ENCODE results near the gene TEAD4.

Gene TEAD4

DNA sequence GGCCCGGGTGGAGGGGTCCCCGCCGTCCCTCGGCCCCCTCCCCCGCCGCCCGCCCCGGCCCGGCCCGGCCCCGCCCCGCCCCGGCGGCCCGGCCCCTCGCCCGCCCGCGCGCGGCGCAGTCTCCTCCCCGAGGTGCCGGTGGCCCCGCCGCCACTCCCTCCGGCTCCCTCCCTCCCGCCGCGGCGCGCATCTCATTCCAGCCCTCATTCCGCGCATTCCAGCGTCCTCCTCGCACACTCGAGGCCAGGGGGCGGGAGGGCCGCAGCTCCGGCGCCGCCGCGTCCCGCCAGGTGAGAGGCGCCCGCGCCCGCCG is at the start of gene TEAD4:
TEAD4 (plus strand) TSS at position 206 of the 313 bp plus-strand sequence.
- no peak for DNase-seq (ENCODE audit: low read depth)

DNA sequence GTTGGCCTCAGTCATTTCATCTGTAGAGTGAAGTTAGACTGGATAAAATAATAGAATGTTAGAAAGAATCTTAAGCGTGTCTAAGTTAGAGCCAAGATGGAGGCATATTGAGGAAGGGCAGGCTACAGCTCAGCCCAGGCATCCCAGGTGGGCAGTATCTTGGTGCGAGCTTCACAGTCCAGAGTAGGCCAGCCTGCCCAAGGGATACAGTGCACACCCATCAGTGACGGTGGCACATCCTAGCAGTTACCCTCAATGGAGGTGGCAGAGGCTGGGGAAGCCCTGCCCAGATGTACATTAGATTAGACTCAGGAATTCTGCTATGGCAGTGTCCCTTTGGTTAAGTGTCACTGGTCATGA is 47.0 kb upstream of the TEAD4 start:
- no peak for DNase-seq (ENCODE audit: low read depth)

DNA sequence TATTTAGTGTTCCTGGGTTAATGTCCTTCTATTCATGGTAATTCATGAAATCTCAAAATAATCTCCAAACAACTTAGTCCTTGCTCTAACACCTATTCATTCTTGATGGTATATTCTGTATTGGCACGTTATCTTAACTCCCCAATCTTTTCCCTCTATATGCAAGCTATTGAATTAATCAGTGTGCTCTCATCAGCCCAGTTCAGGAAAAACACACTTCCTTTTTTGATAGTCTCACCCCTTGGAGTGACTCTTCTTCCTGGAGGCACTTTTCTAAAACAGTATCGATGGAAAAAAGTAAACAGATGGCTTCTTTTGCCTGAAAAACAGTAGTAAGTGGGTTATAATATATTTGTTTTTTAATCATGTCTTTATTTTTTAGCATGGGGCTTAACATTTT is 39.9 kb upstream of the TEAD4 start:
- no peak for DNase-seq (ENCODE audit: low read depth)

DNA sequence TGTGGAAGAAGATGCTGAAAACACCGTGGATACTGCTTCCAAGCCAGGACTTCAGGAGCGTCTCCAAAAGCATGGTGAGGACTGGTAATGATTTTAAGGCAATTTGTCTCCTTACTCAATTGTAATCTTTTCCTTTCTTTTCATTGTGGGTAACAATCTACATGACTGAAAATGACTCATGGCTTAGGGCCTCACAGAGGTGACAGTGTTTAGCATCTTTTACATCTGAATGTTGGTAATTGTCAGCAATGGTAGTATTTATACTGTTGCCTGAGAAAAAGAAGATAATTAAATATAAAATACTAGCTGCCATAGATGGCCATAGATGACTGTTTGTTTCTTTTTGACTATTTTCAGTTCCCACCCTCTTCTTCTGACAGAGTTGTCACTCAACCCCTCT is 36.9 kb upstream of the TEAD4 start:
- no peak for DNase-seq (ENCODE audit: low read depth)

DNA sequence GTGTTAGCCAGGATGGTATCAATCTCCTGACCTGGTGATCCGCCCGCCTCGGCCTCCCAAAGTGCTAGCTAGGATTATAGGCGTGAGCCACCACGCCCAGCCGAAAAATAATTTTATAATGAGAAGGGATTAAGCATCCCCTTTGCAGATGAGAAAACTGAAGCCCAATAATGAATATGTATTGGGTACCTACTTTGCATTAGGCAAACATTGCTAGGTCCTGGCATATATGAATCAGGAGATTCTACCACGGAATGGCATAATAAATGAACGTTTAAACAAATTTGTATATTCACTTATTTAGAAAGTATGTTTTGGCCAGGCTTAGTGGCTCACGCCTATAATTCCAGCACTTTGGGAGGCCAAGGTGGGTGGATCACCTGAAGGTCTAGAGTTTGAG is 36.1 kb upstream of the TEAD4 start:
- DNase-seq (ENCODE audit: low read depth): no peak

DNA sequence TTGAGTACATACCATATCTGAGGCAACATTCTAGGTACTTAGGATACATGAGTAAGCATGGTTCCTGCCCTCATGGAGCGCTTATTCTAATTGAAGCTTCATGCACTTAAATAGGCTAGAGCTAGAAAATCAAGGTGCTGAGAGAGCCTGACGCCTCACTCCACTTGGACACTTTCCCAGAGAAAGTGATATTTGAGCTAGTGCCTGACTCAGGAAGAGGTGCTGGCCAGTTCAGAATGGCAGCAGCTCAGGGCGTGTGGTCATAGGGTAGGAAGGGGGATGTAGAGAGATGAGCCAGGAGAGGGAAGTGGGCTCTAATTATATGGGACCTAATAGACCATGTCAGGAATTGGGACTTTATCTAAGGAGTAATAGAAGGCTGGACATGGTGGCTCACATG is 35.2 kb upstream of the TEAD4 start:
- DNase-seq (ENCODE audit: low read depth): peak; percentile 14

DNA sequence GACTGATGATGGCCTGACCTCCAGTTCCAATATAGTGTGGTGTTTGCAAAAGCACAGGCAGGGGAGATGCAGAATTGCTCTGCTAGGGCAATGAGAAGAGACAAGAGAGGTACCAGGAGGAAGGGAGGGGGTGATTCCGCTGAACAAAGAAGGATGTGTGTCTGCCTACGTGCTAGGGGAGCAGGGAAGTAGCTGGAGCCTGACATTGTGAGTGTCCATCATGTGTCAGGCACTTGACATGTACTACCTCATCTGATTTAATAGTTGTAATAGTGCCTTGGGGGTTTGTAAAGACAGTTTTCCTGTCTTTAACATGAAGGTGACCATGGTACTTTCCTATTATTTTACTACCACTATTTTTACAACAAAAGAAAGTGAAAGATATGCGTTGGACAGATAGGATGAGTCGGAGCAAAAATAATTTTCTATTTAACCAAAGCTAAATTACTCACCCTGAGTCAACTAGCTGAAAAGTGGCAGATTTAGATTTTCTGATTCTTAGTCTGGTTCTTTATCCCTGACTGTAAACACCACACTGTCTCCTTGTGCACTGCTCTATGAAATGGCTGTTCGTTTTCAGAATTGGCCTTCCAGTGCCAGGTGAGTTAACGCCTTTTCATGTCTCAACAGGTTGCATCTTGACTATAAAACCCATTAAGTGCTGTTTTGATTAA is 33.7 kb upstream of the TEAD4 start:
- no peak for DNase-seq (ENCODE audit: low read depth)

DNA sequence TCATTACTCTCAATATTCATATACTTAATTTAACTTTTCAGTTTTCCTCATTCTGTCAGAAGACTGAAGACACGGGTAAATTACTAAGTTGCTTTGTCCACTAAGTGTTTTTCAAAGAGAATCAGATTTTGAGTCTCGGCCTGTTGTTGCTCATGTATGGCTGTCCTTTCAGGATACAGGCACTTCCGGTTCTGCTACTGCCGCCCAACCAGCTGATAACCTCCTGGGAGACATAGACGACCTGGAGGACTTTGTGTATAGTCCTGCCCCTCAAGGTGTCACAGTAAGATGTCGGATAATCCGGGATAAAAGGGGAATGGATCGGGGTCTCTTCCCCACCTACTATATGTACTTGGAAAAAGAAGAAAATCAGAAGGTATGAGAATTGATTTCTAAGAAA is 28.3 kb upstream of the TEAD4 start:
- DNase-seq (ENCODE audit: low read depth): no peak

DNA sequence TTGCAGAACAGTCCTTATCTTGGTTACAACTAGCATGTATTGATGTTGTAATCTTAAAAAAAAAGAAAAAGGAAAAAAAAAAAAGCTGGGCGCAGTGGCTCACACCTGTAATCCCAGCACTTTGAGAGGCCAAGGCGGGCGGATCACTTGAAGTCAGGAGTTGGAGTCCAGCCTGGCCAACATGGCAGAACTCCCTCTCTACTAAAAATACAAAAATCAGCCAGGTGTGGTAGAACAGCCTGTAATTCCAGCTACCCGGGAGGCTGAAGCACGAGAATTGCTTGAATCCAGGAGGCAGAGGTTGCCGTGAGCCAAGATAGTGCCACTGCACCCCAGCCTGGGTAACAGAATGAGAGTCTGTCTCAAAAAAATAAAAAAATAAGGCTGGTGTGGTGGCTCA is 25.6 kb upstream of the TEAD4 start:
- no peak for DNase-seq (ENCODE audit: low read depth)

DNA sequence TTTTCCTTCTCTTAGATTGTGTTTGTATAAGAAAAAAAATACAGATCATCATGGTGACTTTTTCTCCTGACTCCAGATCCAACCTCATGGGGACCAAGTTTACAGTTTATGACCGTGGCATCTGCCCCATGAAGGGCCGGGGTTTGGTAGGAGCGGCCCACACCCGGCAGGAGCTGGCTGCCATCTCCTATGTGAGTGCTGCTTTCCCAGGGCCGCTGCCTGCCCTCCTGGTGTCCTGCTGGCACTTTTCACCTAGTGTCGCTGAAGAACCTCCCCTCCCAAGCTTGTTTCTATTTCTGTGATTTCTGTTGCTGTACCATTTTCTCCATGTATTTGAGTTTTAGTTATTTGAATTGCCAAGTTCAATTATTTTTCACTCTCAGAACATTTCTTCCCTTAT is 24.8 kb upstream of the TEAD4 start:
- no peak for DNase-seq (ENCODE audit: low read depth)

DNA sequence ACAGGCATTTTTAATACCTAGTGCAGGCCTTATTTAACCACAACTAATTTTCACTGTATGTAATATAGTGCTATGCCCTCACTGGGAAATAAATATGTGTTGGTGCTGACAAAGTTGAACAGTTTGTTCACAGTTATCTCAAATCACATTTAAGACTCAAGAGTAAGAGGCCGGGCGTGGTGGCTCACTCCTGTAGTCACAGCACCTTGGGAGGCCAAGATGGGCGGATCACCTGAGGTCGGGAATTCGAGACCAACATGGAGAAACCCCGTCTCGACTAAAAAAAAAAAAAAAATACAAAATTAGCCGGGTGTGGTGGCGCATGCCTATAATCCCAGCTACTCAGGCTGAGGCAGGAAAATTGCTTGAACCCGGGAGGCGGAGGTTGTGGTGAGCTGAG is 22.9 kb upstream of the TEAD4 start:
- no peak for DNase-seq (ENCODE audit: low read depth)

DNA sequence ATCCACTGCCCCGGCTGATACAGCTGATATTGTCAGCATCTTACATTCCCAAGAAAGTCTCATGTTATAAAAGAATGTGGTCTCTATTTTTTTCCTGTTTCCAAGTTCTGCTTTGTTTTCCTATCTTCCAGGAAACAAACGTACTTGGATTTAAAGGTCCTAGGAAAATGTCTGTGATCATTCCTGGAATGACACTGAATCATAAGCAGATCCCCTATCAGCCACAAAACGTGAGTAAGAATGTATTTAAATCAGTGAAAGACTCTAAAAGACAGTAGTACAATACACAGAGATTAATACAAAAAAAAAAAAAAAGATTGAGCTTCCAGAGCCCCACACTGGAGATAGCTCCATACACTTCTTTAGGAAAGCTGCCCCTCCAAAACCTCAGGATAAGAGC is 21.7 kb upstream of the TEAD4 start:
- DNase-seq (ENCODE audit: low read depth): no peak

DNA sequence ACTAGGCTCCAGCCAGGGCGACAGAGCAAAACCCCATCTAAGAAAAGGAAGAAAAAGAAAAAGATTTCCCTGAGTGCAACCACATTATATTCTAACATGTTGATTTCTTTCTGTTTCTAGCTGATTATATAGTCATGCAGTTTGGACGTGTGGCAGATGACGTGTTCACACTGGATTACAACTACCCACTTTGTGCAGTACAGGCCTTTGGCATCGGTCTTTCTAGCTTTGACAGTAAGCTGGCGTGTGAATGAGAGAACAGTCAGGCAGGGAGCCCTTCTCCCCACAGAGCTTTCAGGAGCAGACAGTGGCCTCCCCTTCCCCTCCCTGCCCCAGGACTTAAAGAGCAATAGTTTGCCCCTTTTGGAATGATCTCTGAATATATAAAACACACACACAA is 20.0 kb upstream of the TEAD4 start:
- DNase-seq (ENCODE audit: low read depth): no peak

DNA sequence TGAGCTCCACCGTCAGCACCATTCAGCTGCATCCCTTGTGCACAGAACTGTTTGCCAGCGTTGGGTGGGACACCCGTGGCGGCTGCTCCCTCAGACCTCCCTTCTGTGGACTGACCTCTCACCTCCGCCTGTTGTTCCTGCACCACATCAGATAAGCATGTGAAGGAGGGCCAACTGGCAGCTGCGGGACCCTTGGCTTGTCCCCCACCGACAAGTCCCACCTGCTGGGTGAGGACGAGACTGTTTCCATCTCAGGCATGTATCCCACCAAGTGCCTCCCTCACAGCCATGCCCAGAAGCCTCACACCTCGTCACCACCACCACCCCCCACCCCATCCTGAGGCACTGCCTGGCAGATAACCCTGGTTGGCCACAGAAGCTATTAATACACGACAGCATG is 18.6 kb upstream of the TEAD4 start:
- no peak for DNase-seq (ENCODE audit: low read depth)

DNA sequence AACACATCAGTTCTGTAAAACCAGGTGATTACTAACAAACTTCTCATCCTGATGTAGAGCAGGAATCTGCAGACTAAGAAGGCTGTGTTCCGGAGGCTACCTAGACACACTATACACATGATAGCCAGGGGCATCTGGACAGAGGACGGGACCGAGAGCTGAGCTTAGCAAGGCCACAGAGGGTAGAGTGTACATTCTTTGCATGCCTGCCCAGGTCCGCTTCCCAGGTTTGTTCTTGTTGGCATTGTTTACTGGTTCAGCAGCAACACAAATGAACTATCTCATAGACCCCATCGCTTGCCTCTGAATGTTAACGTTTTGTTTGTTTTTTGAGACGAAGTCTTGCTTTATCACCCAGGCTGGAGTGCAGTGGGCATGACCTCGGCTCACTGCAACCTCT is 17.7 kb upstream of the TEAD4 start:
- no peak for DNase-seq (ENCODE audit: low read depth)

DNA sequence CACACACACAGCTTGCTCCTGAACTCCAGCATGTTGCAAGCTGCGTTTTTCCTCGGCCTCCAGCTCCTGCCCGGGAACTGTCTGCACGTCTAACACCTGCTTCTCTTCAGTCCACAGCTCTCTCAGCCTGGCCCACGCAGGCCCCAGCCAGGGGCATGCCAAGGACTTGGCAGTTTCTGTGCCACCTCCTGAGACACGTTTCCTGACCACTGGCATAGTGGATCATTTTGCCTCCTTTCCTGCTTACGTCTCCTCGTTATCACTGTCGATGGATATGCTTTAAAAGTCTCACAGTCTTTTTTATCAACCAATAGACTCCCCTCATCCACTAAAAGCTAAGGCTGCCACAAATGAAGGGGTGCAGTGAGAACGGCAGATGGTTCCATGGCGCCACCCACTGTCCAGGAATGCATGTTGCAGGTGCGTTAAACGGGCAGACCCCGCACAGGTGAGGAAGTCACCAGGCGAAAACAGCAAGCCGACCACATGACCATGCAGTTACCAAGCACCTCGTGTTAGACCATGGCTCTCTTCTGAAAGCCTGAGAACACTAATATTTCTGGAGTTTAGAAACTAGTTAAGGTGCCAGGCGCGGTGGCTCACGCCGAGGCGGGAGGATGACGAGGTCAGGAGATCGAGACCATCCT is 14.7 kb upstream of the TEAD4 start:
- DNase-seq (ENCODE audit: low read depth): no peak

DNA sequence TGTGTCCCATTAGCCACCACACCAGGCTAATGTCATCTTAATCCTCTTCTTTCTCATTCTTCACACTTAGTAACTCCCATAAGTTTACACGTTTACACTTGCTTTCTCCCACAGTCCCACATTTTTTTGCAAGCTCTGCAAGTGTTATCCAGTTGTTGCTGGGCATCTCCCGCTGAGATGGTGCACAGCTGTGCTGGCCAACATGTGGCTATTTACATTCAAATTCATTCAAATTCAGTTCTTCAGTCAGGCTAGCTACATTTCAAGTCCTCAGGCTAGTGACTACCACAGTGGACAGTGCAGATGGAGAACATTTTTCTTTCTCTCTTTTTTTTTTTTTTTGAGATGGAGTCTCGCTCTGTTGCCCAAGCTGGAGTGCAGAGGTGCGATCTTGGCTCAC is 9.8 kb upstream of the TEAD4 start:
- DNase-seq (ENCODE audit: low read depth): no peak

DNA sequence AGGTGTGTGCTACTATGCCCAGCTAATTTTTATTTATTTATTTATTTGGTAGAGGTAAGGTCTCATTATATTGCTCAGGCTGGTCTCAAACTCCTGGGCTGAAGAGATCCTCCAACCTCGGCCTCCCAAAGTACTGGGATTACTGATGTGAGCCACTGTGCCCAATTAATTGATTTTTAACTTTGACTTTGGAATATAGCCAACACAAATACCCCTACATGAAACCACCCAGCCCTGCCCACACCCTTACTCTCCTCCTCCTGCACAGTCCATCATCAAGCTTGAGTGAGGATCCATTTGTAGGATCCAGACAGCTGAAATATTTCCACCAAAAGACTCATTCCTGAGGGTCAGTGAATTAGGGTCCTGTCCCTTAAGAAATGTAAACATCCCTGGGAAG is 3.3 kb upstream of the TEAD4 start:
- no peak for DNase-seq (ENCODE audit: low read depth)

DNA sequence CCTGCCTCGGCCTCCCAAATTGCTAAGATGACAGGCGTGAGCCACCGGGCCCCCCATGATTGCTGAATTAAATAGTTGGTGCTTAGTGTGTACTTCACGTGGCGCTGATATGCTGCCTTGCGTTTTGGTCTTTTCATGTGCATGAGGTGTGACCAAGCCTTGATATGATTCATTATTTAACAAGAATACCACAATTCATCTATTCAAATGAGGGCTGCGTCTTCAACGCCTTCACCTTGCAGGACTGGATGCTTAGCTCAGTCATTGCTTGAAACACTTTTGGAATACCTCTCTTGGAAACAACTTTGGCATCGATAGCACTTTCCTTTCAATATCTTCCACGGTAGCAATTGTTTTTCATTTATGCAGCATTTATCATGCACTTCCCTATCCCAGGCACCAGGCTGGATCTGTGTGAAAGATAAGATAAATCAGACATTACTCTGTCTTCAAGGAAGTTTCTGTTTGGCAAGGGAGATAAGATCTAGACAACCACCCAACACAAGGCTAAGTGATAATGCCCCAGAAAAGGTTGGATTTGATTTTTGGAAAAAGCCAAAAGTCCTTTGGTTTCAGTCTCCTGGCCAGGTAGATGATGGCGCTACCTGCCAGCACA is 1.3 kb upstream of the TEAD4 start:
- DNase-seq (ENCODE audit: low read depth): no peak

DNA sequence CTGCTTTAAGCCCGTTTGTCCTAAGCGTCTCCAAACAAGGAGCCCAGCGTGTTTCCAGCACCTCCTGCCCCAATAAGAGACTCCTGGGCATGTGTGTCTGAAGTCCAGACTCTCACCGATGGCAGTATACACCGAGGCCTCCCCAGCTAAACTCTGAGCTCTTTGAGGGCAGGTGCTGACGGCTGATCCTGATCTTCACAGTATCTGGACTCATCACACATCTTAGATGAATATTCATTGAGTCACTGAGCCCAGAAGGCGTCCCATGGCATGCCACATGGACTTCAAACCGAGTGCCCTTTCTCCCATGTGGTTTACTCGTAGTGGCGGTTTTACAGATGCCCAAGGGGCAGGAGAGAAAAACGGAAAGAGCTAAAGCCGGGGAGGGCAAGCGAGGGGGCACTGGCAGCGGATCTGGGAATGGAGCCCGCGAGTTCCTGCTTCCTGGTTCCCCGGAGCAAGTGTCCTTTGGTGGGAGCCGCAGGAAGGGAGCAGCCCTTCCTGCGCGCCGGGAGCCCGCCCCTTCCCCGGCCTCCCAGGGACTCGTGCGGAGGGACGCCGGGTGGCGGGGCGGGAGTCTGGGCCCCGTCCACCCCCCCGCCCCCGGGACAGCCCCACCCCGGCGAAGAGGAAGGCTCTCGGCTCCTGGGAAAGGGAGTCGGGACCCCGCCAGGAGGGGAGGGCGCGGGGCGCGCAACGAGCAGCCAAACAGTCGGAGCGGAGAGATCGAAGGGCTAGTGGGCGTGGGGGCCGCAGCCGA is 585 bp upstream of the TEAD4 start:
- DNase-seq (ENCODE audit: low read depth): no peak

DNA sequence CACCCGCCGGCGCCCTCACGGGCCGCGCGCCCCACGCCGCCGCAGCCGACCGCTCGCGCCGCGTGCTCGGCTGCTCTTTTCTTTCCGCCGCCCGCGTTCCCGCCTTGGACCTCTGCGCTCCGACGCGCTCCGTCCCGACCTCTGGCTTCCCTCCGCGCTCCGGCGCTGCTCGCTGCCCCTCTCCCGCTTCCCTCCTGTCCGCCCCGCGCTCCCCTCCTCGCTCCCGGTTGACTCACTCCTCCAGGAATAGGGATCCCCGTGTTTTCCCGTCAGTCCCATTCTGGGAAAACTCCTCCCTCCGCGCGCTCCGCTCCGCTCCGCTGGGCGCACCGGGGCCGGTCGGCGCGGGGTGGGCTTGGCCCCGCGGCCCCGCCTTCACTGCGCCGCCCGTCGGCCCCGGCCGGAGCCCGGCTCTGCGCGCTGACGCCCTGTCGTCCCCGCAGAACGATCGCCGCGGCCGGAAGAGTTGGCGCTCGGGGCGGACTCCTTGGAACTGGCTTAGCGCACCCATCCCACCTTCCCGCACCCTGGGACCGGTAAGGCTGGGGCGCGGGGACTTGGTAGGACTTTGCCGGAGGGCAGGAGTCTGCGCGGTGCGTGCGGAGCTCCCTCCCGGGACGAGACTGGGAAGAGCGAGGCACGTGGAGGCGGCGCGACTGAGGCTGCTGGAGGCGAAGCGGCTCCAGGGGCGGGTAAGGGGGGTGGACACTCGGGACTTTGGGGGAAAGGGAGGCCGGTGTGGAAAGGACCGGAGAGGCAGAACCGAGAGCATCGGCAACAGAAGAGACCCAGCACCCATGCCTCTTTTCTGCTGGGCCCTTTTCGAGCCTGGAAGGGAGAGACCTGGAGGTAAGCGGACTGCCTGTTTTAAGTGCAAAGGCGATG is 550 bp downstream of the TEAD4 start:
- no peak for DNase-seq (ENCODE audit: low read depth)

DNA sequence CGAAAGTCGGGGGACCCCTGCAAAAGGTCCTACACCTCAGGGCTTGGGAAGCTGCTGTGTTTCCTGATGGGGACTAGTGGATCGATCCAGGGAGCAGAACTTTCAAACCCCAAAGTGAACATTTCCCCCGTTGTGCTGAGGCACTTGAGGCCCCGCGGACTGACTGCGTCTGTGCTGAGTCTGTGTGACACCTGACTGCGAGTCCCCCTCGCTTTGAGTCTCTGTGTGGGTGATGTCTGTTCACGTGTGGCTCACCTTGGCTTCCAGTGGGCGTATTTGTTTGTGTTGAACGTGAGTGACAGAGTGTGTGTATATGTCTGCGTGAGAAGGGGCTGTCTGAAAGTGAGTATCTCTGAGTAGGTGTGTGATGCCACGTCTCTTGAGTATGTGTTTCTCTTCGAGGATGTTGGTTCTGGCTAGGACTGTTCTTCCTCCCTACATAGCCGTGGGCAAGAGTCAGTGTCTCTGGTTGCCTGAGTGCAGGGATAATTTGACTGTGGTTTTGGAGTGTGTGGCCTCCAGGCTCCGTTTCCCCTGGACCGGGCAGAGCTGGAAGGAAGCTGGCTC is 1.3 kb downstream of the TEAD4 start:
- no peak for DNase-seq (ENCODE audit: low read depth)
